Measurements from ENCODE around the gene NEK2.
A peak's percentile ranks its signal among the peaks of the same experiment; 100 is the strongest.

DNA sequence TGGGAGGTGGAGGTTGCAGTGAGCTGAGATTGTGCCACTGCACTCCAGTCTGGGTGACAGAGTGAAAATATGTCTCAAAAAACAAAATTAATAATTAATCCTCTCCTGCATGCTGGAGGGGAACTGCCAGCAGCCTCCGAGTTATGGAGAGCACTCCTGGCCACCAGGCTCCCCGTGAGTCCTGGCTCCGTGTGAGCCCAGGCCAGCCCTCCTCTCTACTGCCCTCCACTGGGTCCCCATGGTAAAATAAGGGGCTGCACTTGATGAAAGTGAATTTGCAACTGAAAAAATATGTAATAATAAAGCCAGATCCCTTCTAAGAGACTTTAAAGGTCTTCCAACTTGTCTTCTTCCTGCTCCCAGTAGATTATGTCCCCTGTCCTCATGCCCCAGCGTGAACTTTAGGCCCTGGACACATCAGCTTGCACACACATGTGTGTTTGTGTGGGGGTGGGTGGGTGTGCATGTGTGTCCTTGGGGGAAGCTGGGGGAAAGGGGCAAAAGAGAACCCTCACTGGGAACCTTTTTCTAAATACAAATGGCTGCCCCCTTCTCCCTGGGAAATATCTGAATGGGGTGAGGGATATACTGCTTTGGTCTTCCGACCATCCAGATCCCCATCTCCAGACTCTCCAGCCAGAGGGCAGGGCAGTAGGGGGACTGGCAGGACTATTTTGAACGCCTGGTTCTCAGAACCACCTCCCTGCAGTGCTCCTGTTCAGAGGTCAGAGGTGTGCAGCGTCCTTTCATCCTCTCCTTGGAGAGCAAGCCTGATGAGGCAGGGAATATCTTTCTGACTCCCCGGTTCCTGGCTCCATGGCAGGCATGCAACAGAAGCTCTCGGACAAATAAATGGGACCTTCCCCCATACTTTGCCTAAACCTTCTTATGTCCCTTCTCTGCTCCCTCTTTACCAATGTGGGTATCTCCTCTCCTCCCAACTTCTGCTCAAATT, 26.2 kb downstream of the NEK2 start:
- TF ChIP-seq, protein P1, sequence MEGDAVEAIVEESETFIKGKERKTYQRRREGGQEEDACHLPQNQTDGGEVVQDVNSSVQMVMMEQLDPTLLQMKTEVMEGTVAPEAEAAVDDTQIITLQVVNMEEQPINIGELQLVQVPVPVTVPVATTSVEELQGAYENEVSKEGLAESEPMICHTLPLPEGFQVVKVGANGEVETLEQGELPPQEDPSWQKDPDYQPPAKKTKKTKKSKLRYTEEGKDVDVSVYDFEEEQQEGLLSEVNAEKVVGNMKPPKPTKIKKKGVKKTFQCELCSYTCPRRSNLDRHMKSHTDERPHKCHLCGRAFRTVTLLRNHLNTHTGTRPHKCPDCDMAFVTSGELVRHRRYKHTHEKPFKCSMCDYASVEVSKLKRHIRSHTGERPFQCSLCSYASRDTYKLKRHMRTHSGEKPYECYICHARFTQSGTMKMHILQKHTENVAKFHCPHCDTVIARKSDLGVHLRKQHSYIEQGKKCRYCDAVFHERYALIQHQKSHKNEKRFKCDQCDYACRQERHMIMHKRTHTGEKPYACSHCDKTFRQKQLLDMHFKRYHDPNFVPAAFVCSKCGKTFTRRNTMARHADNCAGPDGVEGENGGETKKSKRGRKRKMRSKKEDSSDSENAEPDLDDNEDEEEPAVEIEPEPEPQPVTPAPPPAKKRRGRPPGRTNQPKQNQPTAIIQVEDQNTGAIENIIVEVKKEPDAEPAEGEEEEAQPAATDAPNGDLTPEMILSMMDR (IDR thresholded peaks at IDR 0.05), result peak in 5 of 7 experiments; percentile 61 to 90 (median 74)
- TF ChIP-seq POLR2A (IDR thresholded peaks at IDR 0.05), result no peak

All from body of pancreas (tissue), 4 donors.